Stimulated activated CD4-positive, alpha-beta T cell treated with anti-CD3 and anti-CD28 coated beads, Interleukin-12 subunit alpha, Interleukin-12 subunit beta, amount 100 ng/mL, for 4 hours (primary cell): Measurements from ENCODE around the gene BCAP29.
"Not testable (repeated sequence)": the region's sequence is repeated elsewhere in the genome, so short reads cannot be mapped to it uniquely, and the experiment has no call there.

ENCODE experiments used
- DNase-seq: peaks from one replicate; pipeline ENCODE4 v3.0.0-alpha.2; 2020

BCAP29 gene, protein sequence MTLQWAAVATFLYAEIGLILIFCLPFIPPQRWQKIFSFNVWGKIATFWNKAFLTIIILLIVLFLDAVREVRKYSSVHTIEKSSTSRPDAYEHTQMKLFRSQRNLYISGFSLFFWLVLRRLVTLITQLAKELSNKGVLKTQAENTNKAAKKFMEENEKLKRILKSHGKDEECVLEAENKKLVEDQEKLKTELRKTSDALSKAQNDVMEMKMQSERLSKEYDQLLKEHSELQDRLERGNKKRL

DNA sequence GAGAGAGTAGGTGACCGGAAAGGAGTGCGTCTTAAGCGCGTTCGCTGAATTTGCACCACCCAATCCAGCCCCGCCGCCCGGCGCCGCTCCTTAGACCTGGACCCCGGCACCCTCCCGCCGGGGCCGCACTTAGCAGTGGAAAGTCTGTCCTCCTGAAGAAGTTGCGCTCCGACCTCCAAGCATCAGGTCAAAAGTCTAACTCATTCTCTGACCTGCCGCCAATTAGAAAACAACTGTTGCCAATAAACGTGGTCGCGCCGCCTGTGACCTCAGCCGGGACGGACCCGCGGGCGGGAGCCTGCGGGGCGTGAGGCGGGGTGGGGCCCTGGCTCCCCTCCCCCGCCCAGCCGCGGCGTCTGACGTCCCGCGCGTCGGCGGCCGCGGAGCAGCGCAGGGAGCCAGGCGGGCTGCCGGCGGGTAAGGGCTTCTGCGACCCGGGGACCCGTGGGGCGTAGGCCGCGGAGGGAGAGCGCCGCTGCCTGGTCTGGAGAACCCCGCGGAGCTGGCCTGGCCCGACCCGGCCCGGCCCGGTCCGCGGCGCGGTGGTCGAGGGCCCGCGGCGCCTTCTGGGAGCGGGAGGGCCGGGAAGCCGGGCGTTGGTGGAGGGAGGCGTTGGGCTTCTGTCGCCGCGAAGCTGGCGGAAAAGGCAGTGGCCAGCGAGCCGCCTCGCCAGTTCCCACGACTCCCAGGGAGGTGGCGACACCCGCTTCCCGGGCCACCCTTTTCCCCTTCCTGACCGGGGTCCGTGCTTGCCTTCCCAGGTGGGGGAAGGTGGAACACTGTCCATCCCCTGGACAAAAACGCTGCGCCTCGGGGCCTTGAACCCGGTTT, at the start of gene BCAP29:
Gene BCAP29, plus strand, starts transcription at position 362 of the 831 bp plus-strand sequence. CDS start 527 bp downstream, outside the sequence.
- peak; percentile 66 for DNase-seq

DNA sequence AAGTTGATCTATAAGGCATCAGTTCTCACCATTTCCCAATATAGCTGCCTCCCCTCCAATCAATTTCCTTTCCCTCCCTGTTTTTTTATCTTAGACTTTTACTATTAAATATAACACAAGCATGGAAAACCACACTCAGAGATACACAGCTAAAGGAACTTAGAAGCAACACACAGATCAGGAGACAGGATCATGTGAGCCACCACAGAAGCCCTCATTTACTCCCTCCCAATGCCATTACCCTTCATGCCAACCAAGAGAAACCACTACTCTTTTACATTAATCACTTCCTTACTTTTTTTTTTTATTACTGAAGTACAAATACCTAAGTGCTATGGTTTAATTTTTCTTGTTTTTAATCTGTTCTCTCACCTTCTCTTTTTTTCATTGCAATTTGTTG, 49.3 kb upstream of the BCAP29 start:
- no peak for DNase-seq

DNA sequence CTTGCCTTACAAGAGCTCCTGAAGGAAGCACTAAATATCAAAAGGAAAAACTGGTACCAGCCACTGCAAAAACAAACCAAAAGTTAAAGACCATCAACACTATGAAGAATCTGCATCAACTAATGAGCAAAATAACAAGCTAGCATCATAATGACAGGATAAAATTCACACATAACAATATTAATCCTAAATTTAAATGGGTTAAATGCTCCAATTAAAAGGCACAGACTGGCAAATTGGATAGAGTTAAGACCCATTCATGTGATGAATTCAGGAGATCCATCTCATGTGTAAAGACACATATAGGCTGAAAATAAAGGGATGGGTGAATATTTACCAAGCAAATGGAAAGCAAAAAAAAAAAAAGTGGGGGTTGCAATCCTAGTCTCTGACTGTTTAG, 45.9 kb upstream of the BCAP29 start:
- DNase-seq, result no peak

DNA sequence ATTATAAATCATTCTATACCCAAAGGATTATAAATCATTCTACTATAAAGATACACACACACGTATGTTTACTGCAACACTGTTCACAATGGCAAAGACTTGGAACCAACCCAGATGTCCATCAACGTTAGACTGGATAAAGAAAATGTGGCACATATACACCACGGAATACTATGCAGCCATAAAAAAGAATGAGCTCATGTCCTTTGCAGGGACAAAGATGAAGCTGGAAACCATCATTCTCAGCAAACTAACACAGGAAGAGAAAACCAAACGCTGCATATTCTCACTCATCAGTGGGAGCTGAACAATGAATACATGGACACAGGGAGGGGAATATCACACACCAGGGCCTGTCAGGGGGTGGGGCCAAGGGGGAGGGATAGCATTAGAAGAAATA, 42.8 kb upstream of the BCAP29 start:
- not testable (repeated sequence) for DNase-seq

DNA sequence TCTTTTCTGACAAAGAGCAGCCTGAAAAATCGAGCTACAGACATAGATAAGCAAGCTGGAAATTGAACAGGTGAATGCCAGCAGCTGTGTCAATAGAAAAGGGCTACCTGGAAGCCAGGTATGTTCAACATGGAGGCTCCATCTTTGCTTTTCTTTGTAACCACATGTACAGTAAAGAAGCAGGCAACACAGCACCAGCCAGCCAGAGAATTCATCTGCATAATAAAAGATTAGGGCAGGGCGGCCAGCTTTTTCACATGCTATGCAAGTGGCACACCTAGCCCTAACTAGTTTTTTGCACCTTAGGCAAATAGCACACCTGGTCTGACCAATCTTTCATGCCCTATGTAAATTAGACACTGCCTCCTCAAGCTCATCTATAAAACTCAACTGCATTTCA, 42.0 kb upstream of the BCAP29 start:
- DNase-seq, result no peak

DNA sequence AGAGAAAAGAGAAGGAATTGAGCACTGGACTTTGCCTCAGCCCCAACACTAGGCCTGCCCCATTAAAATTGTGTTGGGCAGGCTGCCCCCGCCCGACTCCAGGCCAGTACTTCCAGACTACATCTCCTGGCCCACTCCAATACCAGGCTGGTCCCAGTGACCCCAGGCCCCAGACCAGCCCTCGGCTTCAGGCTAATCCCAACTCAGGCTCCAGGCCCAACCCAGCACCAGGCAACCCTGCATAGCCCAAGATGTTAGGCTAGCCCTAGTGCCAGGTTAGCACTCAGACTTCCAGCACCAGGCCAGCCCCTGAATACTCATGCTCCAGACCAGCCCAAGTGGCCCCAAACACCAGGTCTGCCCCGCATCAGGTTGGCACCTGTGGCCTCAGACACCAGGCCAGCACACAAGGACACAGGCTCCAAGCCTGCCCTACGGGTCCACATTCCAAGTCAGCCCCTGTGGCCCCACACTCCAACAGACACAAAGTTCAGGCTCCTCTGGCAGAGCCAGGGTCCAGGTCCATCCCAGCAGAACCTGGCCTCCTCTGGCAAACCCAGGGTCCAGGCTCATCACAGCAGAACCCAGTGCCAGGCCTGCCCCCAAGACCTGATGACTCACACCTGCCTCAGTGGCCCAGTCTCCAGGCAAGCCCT, 36.6 kb upstream of the BCAP29 start:
- no peak for DNase-seq

DNA sequence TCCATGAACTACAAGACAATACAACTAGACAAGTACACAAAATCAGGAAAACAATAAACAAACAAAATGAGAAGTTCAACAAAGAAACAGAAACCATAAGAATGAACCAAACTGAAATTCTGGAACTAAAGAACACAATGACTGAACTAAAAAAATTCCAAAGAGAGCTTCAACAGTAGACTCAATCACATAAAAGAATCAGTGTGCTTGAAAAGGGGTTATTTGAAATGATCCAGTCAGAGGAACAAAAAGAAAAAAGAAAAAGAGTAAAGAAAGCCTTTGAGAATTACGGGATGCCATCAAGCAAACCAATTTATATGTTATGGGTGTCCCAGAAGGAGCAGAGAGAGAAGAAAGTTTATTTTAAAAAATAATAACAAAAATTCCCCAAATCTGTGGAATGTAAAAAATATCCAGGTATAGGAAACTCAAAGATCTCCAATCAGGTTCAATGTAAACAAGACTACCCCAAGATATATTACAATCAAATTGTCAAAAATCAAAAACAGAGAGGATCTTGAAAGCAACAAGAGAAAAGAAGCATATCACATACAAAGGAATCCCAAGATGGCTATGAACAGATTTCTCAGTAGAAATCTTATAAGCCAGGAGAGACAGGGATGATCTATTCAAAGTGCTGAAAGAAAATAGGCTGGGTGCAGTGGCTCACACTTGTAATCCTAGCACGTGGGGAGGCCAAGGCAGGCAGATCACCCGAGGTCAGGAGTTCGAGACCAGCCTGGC, 35.0 kb upstream of the BCAP29 start:
- DNase-seq, result no peak

DNA sequence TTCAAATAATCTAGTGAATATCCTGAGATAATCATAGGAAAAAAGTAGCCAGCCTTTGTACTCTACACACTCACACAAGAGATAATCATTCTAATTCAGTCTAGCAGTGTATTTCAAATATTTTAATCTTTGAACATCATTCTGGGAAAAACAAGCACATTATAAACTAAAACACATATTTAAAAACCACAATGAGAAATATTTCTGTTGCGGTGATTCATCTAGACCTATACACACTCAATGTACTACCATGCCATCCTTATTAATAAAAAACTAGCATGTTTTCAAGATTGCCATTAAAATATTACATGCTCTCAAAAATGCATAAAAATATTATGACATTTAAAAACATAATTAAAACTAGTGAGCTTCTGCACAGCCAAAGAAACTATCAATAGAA, 28.1 kb upstream of the BCAP29 start:
- no peak for DNase-seq

DNA sequence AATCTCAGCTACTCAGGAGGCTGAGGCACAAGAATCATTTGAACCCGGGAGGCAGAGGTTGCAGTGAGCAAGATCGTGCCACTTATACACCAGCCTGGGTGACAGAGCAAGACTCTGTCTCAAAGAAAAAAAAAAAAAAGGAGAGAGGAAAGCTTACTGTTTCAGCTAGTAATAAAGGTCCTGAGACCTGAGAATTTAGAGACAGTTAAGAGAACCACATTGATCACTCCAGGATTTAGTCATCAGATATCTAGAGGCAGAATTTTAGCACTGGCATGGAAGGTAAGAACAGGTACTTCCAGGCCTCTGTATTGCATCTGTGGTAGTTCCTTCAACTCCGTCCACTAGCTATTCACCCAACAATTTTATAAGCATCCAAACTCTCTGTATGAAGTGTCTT, 24.2 kb upstream of the BCAP29 start:
- no peak for DNase-seq

DNA sequence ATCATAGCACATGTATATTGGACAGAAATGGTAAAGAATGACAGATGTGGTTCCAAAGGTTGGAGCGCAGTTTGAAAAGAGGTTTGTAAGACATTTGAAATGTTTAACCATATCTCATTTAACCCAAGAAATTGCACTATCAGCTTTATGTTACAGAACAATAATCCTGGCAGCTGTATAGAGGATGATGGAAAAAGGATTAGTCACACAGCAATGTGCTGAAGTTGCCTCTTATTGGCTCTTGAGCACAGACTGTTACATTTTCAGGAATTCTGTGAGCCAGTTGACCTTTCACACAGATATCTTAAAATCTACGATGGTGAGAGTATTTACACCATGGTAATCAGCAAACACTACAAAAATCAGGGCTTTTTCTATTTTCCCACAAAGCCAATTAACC, 20.2 kb upstream of the BCAP29 start:
- DNase-seq, result no peak

DNA sequence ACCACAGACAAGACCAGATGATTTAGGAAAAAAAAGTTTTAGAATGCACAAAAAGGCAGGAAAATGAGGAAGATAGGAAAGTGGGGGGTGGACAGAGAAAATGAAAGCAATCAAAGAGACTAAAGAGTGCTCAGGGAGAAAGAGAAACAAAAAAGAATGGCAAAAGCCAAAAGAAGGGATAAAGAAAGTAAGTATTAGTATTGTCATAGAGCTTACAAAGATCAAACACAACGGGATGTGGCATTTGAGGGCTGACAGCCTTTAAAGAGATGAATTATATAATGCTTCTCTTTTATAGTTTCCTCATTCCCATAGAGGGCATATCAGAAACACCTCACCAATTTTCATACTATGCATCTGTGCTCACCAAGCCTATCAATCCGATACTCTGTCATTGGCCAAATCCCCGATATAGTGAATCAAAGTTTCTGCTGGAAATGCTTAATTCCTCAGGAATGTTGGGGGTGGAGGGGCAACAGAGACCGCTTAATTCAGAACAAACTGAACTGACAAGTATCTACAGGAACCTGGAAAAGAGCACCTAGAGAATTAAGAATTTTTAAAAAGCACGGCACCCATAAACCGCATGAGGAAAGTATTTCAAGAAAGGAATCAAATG, 19.0 kb upstream of the BCAP29 start:
- DNase-seq, result no peak

DNA sequence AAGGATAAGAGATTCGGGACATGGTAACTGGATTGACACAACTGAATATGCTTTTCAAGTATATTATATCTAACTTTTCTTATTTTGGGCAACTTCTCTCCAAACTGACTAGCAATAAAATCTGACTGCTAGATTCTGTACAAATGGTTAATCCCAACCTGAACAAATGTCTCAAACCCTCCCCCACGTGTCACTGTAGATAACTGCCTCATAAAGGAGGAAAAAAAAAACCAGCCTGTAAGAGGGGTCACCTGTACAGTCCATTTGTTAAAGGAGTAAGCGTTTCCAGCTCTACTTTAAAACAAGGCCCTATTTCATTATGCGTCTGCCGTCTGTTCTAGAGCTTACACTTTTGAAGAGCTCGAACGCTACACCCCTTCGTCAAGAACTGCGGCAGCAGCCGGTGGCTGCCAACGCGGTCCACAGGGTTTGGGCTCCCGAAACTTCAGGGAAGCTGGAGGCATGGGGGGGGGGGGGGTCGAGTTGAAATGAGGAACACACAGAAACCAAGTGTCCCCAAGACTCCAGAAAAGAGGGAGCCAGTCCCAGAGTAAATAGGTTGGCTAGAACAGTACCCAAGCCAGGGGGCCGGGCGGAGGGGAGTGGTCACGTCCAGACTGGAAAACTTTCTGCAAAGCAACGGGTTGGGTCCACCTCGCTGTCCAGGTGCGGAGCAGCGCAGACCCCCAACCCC, 16.8 kb upstream of the BCAP29 start:
- DNase-seq, result no peak

DNA sequence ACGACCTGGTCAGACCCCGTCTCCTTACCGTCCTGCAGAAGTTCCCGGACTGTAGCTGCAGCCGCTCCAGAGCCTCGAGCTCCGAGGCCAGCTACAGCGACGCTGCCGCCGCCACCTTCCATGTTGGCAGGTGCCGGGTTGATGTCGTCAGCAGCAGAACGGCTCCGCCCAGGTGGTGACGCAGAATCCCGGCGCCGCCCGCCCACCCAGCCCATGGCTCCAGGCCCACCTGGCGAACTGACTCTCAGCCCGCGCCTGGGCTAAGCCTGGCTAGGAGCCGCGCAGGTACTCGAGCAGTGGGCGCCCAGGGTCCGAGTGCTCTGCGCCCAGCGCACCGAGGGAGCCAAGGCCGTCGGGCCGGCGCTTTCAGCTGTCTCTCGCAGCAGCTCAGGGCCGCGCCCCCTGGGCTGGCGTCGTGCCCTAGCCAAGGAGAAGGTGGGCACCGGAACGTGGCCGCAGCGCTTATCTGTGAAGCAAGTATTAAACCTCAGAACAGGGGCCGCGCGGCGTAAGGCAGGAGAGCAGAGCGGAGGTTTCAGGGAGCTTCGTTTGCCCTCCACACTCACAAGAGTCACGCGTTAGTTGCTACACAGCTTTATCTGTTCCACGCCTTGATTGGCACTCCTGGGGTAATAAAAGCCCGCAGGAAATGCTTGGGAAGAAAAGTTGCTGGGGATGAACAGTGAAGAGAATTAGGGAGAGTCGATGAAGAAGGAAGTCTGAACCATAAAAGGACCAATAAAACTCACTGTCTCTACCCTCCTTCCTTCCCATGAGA, 16.1 kb upstream of the BCAP29 start, which contains the start of the genes COG5 and DUS4L:
Gene COG5, minus strand, starts transcription at position 146 of the 778 bp plus-strand sequence. Its CDS starts 24 bp downstream, at position 122.
Gene DUS4L, plus strand, starts transcription at position 197 of the 778 bp plus-strand sequence. CDS start 3,100 bp downstream, outside the sequence.
- peak; percentile 83 for DNase-seq

DNA sequence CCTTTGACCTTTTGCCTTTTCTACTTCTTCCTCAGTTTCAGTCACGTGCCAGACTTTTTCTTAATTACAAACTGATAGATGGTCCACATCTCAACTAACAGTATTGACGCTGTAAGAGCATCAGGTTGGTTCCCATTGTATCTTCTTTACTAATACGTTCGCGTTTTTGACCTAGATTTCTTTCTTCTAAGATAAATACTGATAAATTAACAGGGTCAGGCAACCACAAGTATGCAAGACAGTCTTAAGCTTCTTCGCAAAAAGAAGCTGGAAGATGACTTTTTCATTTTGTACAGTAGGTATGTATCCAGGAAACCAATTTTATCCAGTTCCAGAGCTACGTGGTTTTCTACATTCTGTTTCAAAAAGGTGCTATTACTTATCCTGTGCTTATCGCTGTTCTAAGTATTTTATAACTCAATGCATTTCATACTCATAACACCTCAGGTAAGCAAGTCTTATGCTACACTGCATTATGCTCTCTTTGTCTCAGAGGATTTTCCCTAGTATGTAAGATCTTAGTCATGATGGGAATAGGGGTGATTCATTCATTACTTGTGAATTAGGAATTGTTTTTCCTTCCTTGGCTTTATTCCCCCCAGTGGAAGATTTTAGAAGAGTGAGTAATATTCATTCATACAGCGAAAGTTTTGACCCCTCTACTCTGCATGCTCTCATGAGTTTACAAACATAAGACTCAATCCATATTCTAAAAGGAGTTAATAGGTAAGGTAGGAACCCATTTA, 15.3 kb upstream of the BCAP29 start:
- no peak for DNase-seq

DNA sequence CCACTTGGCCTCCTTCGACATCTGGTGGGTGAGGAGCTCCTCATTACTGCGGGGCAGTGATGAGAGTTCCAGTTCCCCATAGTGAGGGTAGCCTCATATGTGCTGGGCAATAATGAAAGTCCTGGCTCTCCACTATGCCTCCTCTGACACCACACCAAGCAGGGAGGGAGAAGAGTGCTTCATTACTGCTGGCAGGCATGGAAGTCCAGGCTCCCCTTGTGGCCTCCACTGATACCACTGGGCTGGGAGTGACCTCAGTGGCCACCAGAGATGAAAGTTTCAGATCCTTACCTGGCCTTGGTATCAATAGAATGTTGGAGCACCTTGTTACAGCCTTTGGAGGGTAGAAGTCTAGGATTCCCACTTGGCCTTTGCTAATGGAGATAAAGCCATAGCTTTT, 9.7 kb upstream of the BCAP29 start:
- DNase-seq, result no peak

DNA sequence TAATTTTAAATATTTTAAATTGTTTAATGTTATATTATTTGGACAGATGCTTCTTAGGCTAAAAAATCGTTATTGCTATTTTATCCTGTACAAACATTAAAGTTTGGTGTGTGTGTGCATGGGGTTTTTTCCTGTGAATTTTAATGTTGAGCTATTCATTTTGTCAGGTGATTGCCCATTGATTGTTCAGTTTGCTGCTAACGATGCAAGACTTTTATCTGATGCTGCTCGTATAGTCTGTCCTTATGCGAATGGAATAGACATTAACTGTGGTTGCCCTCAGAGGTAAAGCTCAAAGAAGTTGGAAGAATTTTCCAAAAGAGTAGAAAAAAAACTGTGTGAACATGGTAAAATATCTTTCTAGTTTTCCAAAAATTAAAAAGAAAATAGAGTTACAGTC, 6.5 kb upstream of the BCAP29 start:
- no peak for DNase-seq

DNA sequence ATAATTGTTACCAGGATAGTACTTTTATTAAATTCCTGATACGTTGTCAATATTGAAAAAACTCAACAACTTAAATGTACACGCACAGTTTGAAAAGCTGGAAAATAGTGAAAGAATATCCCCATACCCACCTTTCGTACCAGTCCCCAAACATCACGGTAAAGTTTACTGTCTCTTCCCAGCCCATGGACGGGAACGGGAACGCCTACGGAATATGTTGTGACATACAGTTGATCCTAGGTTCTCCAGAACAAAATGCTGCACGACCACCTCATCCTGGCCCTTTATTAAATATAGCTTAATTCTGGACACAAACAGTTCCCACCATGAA, 527 bp upstream of the BCAP29 start:
- DNase-seq, result no peak

DNA sequence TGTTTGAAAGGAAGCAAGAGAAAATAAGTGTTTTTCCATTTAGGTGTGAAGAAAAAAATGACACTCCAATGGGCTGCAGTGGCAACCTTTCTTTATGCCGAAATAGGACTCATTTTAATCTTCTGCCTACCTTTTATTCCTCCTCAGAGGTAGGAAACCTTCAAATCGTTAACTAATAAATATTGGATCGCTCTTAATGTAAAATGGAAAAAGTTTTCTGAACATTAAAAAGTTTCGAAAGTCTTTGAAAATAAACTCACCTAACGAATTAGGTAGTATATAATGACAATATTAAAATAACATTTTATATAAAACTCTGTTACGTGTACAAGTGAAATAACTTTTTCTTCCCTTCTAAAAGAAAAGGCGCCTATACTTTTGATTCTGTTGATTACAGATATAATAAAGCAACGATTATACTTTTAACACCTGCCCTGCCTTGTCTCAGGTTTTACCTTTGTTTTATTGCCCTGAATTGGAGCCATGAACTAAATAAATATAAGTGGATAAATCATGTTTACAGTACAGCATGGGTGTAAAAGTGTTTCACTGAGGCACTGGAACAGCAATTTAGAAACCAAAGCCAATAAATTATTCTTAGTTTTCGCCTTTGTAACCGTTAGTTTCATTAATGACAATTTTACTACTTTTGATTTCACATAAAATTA, 804 bp downstream of the BCAP29 start:
- DNase-seq, result no peak

DNA sequence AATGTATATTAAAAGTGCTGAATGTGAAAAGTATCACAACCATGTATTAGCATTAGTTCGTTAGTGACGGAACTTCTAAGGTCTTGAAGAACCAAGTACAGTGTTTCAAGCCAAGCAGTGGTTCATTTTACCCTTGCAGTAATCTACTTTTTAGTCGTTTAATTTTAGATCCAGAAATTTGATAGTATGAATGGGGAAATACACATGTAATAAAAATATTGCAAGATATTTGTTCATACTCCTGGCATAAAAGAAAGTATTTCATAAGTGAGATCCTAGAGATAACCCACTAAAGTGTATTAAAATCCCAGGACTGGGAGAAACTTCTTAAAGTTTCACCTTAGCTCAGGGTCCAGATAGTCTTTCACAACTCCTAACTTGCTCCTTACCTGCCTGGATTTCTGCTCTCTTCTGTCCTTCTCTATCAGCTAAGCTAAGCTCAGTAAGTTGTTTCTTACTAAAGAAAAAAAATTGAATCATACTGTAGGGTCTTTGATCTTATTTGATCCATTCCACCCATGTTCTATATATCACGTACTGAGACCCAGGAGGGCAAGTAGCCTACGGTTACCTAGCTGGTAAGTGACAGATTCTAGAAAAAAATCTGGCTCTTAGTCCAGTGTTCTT, 1.5 kb downstream of the BCAP29 start:
- DNase-seq, result no peak
